Gastrocnemius medialis (tissue), 4 donors: ENCODE measurements around the gene HECTD4. TPM values are rescaled to one million over a fixed set of nuclear protein-coding genes. Genes with fewer than 3 reads are reported as not detected.

Experiments used
- ATAC-seq, 2 donors: fragments of 150-250 bp; one replicate each; pipeline ENCODE4 v1.9.1; 2016
- DNase-seq, 2 donors: peaks; one replicate each; pipeline ENCODE4 v3.0.0-alpha.2; 2019
- H3K27ac ChIP-seq, 4 donors: fragments of 200-600 bp; sonication (generic); 1 replicate in 1 of 4; 2 replicates in 3 of 4; pipeline ENCODE4 v1.5.1; 2016 to 2018; ENCODE audit warnings: mild to moderate bottlenecking in 2 of 4, moderate library complexity in 1 of 4
- H3K27me3 ChIP-seq, 3 donors: fragments of 200-600 bp; sonication (generic) in 2 of 3; 1 replicate in 1 of 3; 2 replicates in 2 of 3; pipeline versions ENCODE4 v1.5.1 to v1.6.0; 2016 to 2019; ENCODE audit warnings: mild to moderate bottlenecking in 1 of 3, moderate library complexity in 1 of 3
- H3K36me3 ChIP-seq, 2 donors: fragments of 200-600 bp; sonication (generic) in 1 of 2; one replicate each; pipeline ENCODE4 v1.5.1; 2017 to 2018
- H3K4me1 ChIP-seq, 2 donors: fragments of 200-600 bp; sonication (generic) in 1 of 2; one replicate each; pipeline ENCODE4 v1.5.1; 2016 to 2017; ENCODE audit warnings: mild to moderate bottlenecking in 2 of 2
- H3K4me3 ChIP-seq, 4 donors: fragments of 200-600 bp; sonication (generic) in 3 of 4; 1 replicate in 1 of 4; 2 replicates in 3 of 4; pipeline ENCODE4 v1.5.1; 2016 to 2019; ENCODE audit warnings: mild to moderate bottlenecking in 2 of 4
- H3K9me3 ChIP-seq, 3 donors: fragments of 200-600 bp; sonication (generic) in 2 of 3; 1 replicate in 1 of 3; 2 replicates in 2 of 3; pipeline ENCODE4 v1.5.1; 2016 to 2019
- POLR2A ChIP-seq, 2 donors: fragments of 450-650 bp; IDR thresholded peaks; one replicate each; pipeline ENCODE4 v1.6.1; 2017; ENCODE audit warnings: antibody characterized with exemption in 2 of 2, mild to moderate bottlenecking in 2 of 2, moderate library complexity in 2 of 2
- in situ Hi-C, 4 donors: fragments of 200-750 bp; cut with MboI; loops; one replicate each; pipeline versions ENCODE4 v1.15.0 to v1.8.0; 2017; ENCODE audit warnings: low sequenced_read_pairs in 4 of 4
- intact Hi-C: fragments of 100-400 bp; cut with DNase I; formaldehyde crosslinking; loops from one replicate; pipeline ENCODE4 v1.15.1; 2023; ENCODE audit warnings: low total_unique reads
- total RNA-seq, 4 donors: library from RNA; depleted of rRNA; stranded (reverse); fragments of >200 nt; gene quantifications; one replicate each; pipeline versions ENCODE4 v1.1.0 to v1.2.3, GENCODE V29; 2016
- TF ChIP-seq, protein P1 (sequence below), 5 experiments: fragments of 450-650 bp in 3 of 5; fragments of 200-600 bp in 2 of 5; sonication (generic) in 2 of 5; IDR thresholded peaks in 4 of 5; conservative IDR thresholded peaks in 1 of 5; 1 replicate in 4 of 5; 2 replicates in 1 of 5; pipeline ENCODE4 v1.5.1; 2016 to 2019; ENCODE audit warnings: antibody characterized with exemption in 5 of 5, mild to moderate bottlenecking in 3 of 5, moderate library complexity in 3 of 5

HECTD4 gene
- total RNA-seq, 4 donors from 2014 or later = 12.9 to 23.3 (median 16.8) TPM

DNA sequence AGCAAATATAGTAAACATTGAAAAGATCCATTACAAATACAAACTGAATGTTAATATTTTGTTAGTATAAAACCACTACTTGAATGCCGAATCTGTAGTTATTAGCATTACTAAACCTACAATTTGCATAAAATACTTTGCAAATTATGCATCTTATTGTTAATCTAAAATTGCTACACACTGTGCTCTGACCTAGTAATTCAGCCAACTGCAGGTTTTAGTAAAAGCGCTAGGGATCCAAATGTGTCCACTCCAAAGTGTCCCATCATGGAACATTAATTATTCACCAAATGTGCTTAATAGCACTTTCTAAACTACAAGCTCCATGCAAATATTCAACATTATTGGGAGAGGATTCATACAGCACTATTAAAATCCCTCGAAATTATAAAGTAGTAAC lies 14.3 kb downstream of the HECTD4 start:
- Histone ChIP-seq H3K4me3 (no peak overlapping the region), H3K9me3 (no peaks in the 10 kb centered on the region), H3K36me3 (no peaks in the 10 kb centered on the region), H3K4me1 (peaks cover 10 to 18% of the 10 kb centered on the region in 2 donors), H3K27me3 (no peaks in the 10 kb centered on the region), H3K27ac (no peak overlapping the region)
- ATAC-seq (no peak), DNase-seq (no peak)
- in situ Hi-C loops = no loop called here
- intact Hi-C loops = no loop called here
- TF ChIP-seq POLR2A (IDR thresholded peaks at IDR 0.05) = no peak
- TF ChIP-seq, protein P1, sequence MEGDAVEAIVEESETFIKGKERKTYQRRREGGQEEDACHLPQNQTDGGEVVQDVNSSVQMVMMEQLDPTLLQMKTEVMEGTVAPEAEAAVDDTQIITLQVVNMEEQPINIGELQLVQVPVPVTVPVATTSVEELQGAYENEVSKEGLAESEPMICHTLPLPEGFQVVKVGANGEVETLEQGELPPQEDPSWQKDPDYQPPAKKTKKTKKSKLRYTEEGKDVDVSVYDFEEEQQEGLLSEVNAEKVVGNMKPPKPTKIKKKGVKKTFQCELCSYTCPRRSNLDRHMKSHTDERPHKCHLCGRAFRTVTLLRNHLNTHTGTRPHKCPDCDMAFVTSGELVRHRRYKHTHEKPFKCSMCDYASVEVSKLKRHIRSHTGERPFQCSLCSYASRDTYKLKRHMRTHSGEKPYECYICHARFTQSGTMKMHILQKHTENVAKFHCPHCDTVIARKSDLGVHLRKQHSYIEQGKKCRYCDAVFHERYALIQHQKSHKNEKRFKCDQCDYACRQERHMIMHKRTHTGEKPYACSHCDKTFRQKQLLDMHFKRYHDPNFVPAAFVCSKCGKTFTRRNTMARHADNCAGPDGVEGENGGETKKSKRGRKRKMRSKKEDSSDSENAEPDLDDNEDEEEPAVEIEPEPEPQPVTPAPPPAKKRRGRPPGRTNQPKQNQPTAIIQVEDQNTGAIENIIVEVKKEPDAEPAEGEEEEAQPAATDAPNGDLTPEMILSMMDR (IDR thresholded peaks at IDR 0.05 in 4 of 5, conservative IDR thresholded peaks at IDR 0.05 in 1 of 5) = no peak

DNA sequence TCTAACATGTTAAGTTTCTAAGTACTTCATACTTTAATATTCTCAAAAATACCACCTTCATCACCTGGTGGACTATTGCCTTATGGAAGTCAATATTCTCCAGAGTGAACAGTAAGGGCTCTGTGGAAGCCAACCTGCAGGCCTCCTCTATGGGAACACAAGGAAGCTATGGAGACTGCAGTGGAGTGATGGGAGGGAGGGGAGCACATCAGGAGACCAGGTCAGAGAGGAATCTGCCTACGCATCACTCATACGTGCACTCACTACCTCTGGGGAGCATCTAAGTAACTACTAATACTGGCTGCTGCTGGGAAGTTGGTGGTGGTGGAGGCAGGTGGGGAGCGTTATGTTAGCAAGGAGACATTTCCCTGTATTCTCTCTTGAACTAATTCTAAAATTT lies 19.9 kb downstream of the HECTD4 start:
- DNase-seq (no peak), ATAC-seq (no peak)
- Histone ChIP-seq H3K36me3 (no peaks in the 10 kb centered on the region), H3K27me3 (no peaks in the 10 kb centered on the region), H3K9me3 (no peaks in the 10 kb centered on the region), H3K4me3 (no peak overlapping the region), H3K4me1 (peaks cover 0 to 4% of the 10 kb centered on the region in 2 donors), H3K27ac (no peak overlapping the region)
- in situ Hi-C loops (no loop called here), intact Hi-C loops (no loop called here)
- no peak for TF ChIP-seq POLR2A (IDR thresholded peaks at IDR 0.05)
- TF ChIP-seq, protein P1 (IDR thresholded peaks at IDR 0.05 in 4 of 5, conservative IDR thresholded peaks at IDR 0.05 in 1 of 5) = no peak

DNA sequence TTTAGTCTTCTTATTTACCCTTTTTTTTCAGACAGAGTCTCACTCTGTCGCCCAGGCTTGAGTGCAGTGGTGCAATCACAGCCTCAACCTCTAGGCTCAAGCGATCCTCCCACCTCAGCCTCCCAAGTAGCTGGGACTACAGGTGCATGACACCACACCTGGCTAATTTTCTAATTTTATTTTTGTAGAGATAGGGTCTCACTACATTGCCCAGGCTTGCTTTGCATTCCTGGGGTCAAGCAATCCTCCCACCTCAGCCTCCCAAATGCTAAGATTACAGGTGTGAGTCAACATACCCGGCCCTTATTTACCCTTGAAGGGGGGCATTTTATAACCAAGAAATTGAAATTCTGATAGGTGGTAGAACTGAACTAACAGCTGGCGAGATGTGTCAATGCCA lies 21.0 kb downstream of the HECTD4 start:
- DNase-seq (no peak), ATAC-seq (no peak)
- in situ Hi-C loops (no loop called here), intact Hi-C loops (no loop called here)
- no peaks in the 10 kb centered on the region for H3K27me3 ChIP-seq
- no peaks in the 10 kb centered on the region for H3K9me3 ChIP-seq
- H3K4me3 ChIP-seq = no peak overlapping the region
- peaks cover 0 to 6% of the 10 kb centered on the region in 2 donors for H3K4me1 ChIP-seq
- no peaks in the 10 kb centered on the region for H3K36me3 ChIP-seq
- TF ChIP-seq, protein P1 (IDR thresholded peaks at IDR 0.05 in 4 of 5, conservative IDR thresholded peaks at IDR 0.05 in 1 of 5) = no peak
- TF ChIP-seq POLR2A (IDR thresholded peaks at IDR 0.05) = no peak
- no peak overlapping the region for H3K27ac ChIP-seq

DNA sequence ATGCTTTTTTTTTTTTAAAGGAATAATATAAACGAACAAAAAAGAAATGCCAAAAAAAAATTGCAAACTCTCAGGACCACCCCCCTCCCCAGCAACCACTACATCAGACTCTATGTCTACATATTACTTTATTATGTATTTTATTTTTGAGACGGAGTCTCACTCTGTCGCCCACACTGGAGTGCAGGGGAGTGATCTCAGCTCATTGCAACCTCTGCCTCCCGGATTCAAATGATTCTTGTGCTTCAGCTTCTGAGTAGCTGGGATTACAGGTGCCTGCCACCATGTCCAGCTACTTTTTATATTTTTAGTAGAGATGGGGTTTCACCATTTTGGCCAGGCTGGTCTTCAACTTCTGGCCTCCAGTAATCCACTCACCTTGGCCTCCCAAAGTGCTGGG lies 22.9 kb downstream of the HECTD4 start:
- H3K27ac ChIP-seq = no peak overlapping the region
- intact Hi-C loops (no loop called here), in situ Hi-C loops (no loop called here)
- TF ChIP-seq, protein P1 (IDR thresholded peaks at IDR 0.05 in 4 of 5, conservative IDR thresholded peaks at IDR 0.05 in 1 of 5) = no peak
- no peak for TF ChIP-seq POLR2A (IDR thresholded peaks at IDR 0.05)
- no peak for ATAC-seq
- no peaks in the 10 kb centered on the region for H3K9me3 ChIP-seq
- no peaks in the 10 kb centered on the region for H3K36me3 ChIP-seq
- DNase-seq = no peak
- no peak overlapping the region for H3K4me3 ChIP-seq
- H3K27me3 ChIP-seq = no peaks in the 10 kb centered on the region
- peaks cover 0 to 6% of the 10 kb centered on the region in 2 donors for H3K4me1 ChIP-seq

DNA sequence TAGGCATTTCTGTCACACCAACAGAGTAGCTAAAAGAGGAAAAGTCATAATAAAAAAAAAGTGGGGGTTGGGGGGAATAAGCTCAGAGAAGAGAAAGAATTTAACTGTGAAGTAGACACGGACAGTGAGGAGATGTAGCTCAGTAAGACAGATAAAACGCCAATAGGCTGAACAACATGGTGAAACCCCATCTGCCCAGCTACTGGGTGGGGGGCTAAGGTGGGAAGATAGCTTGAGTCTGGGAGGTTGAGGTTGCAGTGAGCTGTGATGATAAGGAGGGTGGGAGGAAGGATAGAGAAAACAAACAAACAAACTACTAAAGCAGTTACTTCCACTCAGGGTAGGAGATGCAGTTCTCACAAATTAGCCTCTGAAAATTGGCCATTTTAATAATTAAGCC lies 25.0 kb downstream of the HECTD4 start:
- Histone ChIP-seq H3K4me1 (peaks cover 9 to 18% of the 10 kb centered on the region in 2 donors), H3K9me3 (no peaks in the 10 kb centered on the region), H3K4me3 (no peak overlapping the region), H3K27ac (no peak overlapping the region), H3K36me3 (no peaks in the 10 kb centered on the region), H3K27me3 (no peaks in the 10 kb centered on the region)
- ATAC-seq (no peak), DNase-seq (no peak)
- intact Hi-C loops (no loop called here), in situ Hi-C loops (no loop called here)
- no peak for TF ChIP-seq POLR2A (IDR thresholded peaks at IDR 0.05)
- TF ChIP-seq, protein P1 (IDR thresholded peaks at IDR 0.05 in 4 of 5, conservative IDR thresholded peaks at IDR 0.05 in 1 of 5) = no peak
